ENCODE measurements around the gene MAP3K13. TPM values are rescaled to one million over a fixed set of nuclear protein-coding genes. Genes with fewer than 3 reads are reported as not detected.
A peak's percentile ranks its signal among the peaks of the same experiment; 100 is the strongest.
"Not testable (repeated sequence)": the region's sequence is repeated elsewhere in the genome, so short reads cannot be mapped to it uniquely, and the experiment has no call there.

The MAP3K13 gene
- polyA plus RNA-seq, 10 donors = 12.2 to 20.2 (median 17.8) TPM

GRCh38 chr3:185444329-185444728, 81.4 kb downstream of the MAP3K13 start:
- DNase-seq = no peak

GRCh38 chr3:185448107-185448506, 85.2 kb downstream of the MAP3K13 start:
- DNase-seq = no peak

GRCh38 chr3:185451432-185451831, 88.5 kb downstream of the MAP3K13 start:
- not testable (repeated sequence) for DNase-seq

- no peak for DNase-seq
Measured at GRCh38 chr3:185457376-185457775, 94.4 kb downstream of the MAP3K13 start.

- DNase-seq = no peak
Measured at GRCh38 chr3:185460309-185460708, 97.4 kb downstream of the MAP3K13 start.

- no peak for DNase-seq
Measured at GRCh38 chr3:185460719-185461350, 97.9 kb downstream of the MAP3K13 start.

- no peak for DNase-seq
Measured at GRCh38 chr3:185465471-185465870, 102.5 kb downstream of the MAP3K13 start.

GRCh38 chr3:185466123-185466522, 103.2 kb downstream of the MAP3K13 start:
- DNase-seq = not testable (repeated sequence)

GRCh38 chr3:185469542-185469941, 106.6 kb downstream of the MAP3K13 start:
- DNase-seq = no peak

- no peak for DNase-seq
Measured at GRCh38 chr3:185470323-185470722, 107.4 kb downstream of the MAP3K13 start.

GRCh38 chr3:185473290-185473815, 110.4 kb downstream of the MAP3K13 start:
- DNase-seq = peak in 2 of 3 donors; percentile 10 to 11

- not testable (repeated sequence) for DNase-seq
Measured at GRCh38 chr3:185474922-185475321, 112.0 kb downstream of the MAP3K13 start.

- no peak for DNase-seq
Measured at GRCh38 chr3:185477316-185477715, 114.4 kb downstream of the MAP3K13 start.

- no peak for DNase-seq
Measured at GRCh38 chr3:185479373-185479945, 116.5 kb downstream of the MAP3K13 start.

GRCh38 chr3:185484296-185484695, 121.4 kb downstream of the MAP3K13 start:
- DNase-seq = no peak

- no peak for DNase-seq
Measured at GRCh38 chr3:185486394-185486793, 123.5 kb downstream of the MAP3K13 start.

- DNase-seq = no peak
Measured at GRCh38 chr3:185488465-185488864, 125.5 kb downstream of the MAP3K13 start.

- no peak for DNase-seq
Measured at GRCh38 chr3:185489462-185489861, 126.5 kb downstream of the MAP3K13 start.

- no peak for DNase-seq
Measured at GRCh38 chr3:185490241-185490640, 127.3 kb downstream of the MAP3K13 start.

- DNase-seq = peak; percentile 89 to 96 (median 94)
Measured at GRCh38 chr3:185498503-185499396, 135.8 kb downstream of the MAP3K13 start, which contains the start of gene TMEM41A. TSS of gene TMEM41A (minus strand) at chr3:185499035. CDS start at chr3:185498961, 74 bp downstream.

- DNase-seq = no peak
Measured at GRCh38 chr3:185502987-185503386, 140.1 kb downstream of the MAP3K13 start.

- no peak for DNase-seq
Measured at GRCh38 chr3:185503521-185503920, 140.6 kb downstream of the MAP3K13 start.
